Mesodermal cell (in vitro differentiated cells): ENCODE results near the gene VSTM2L.

Experiments used
- H3K27ac ChIP-seq: 2 replicates; pipeline ENCODE4 v1.7.0; 2013; ENCODE audit warnings: mild to moderate bottlenecking, low read depth, low read length, moderate library complexity; ENCODE audit not compliant: severe bottlenecking
- H3K36me3 ChIP-seq: 2 replicates; pipeline ENCODE4 v1.7.1; 2013; ENCODE audit warnings: mild to moderate bottlenecking, low read length, moderate library complexity; ENCODE audit not compliant: control insufficient read depth, insufficient read depth
- H3K4me1 ChIP-seq: one replicate; pipeline ENCODE4 v1.7.1; 2013; ENCODE audit warnings: mild to moderate bottlenecking, low read length; ENCODE audit not compliant: insufficient read depth, control insufficient read depth, poor library complexity, severe bottlenecking
- H3K4me3 ChIP-seq: 2 replicates; pipeline ENCODE4 v1.7.0; 2013; ENCODE audit warnings: low read length, control low read depth, mild to moderate bottlenecking; ENCODE audit not compliant: insufficient read depth, poor library complexity, severe bottlenecking; ENCODE audit errors: extremely low read depth
- H3K9me3 ChIP-seq: 2 replicates; pipeline ENCODE4 v1.7.1; 2013; ENCODE audit warnings: mild to moderate bottlenecking, low read length, moderate library complexity; ENCODE audit not compliant: control insufficient read depth
- WGBS, 2 experiments: methylation state at CpG; one replicate each; pipeline ENCODE4 v1.1.5; 2013; ENCODE audit warnings: missing lambda C conversion rate in 2 of 2; ENCODE audit not compliant: insufficient coverage in 2 of 2; 5-methylcytosine and 5-hydroxymethylcytosine counted together

Gene VSTM2L

GRCh38 chr20:37879843-37880242 lies 23.1 kb upstream of the VSTM2L start:
- 100% methylated on average over 1 of the region's 1 CpG for WGBS, 2 experiments
- Histone ChIP-seq H3K27ac (no peak overlapping the region), H3K4me3 (no peak overlapping the region), H3K4me1 (peaks cover 1% of the 10 kb centered on the region), H3K9me3 (no peaks in the 10 kb centered on the region), H3K36me3 (no peaks in the 10 kb centered on the region)

GRCh38 chr20:37880726-37881591 lies 22.0 kb upstream of the VSTM2L start:
- 77 to 90% methylated on average over 15 to 18 of the region's 18 CpGs for WGBS, 2 experiments
- Histone ChIP-seq H3K4me1 (no peaks in the 10 kb centered on the region), H3K27ac (no peak overlapping the region), H3K9me3 (no peaks in the 10 kb centered on the region), H3K4me3 (no peak overlapping the region), H3K36me3 (no peaks in the 10 kb centered on the region)

- WGBS, 2 experiments = 88 to 91% methylated on average over 16 to 21 of the region's 22 CpGs
- Histone ChIP-seq H3K36me3 (no peaks in the 10 kb centered on the region), H3K9me3 (no peaks in the 10 kb centered on the region), H3K4me3 (no peak overlapping the region), H3K4me1 (no peaks in the 10 kb centered on the region), H3K27ac (no peak overlapping the region)
Observed at GRCh38 chr20:37881601-37882343, 21.2 kb upstream of the VSTM2L start.

- H3K4me1 ChIP-seq = no peaks in the 10 kb centered on the region
- 85 to 97% methylated on average over 11 to 12 of the region's 16 CpGs for WGBS, 2 experiments
- no peak overlapping the region for H3K4me3 ChIP-seq
- H3K27ac ChIP-seq = no peak overlapping the region
- H3K9me3 ChIP-seq = no peaks in the 10 kb centered on the region
- no peaks in the 10 kb centered on the region for H3K36me3 ChIP-seq
Observed at GRCh38 chr20:37882961-37883712, 19.8 kb upstream of the VSTM2L start.

- no peak overlapping the region for H3K27ac ChIP-seq
- H3K36me3 ChIP-seq = no peaks in the 10 kb centered on the region
- 90 to 100% methylated on average over 8 of the region's 8 CpGs for WGBS, 2 experiments
- H3K9me3 ChIP-seq = no peaks in the 10 kb centered on the region
- H3K4me1 ChIP-seq = no peaks in the 10 kb centered on the region
- H3K4me3 ChIP-seq = no peak overlapping the region
Observed at GRCh38 chr20:37885042-37885441, 17.9 kb upstream of the VSTM2L start.

- 85 to 86% methylated on average over 24 to 29 of the region's 32 CpGs for WGBS, 2 experiments
- Histone ChIP-seq H3K9me3 (no peaks in the 10 kb centered on the region), H3K27ac (no peak overlapping the region), H3K4me3 (no peak overlapping the region), H3K36me3 (no peaks in the 10 kb centered on the region), H3K4me1 (no peaks in the 10 kb centered on the region)
Observed at GRCh38 chr20:37885593-37886503, 17.1 kb upstream of the VSTM2L start.

- no peaks in the 10 kb centered on the region for H3K36me3 ChIP-seq
- no peak overlapping the region for H3K27ac ChIP-seq
- no peak overlapping the region for H3K4me3 ChIP-seq
- no peaks in the 10 kb centered on the region for H3K9me3 ChIP-seq
- WGBS, 2 experiments = 90 to 100% methylated on average over 4 of the region's 4 CpGs
- H3K4me1 ChIP-seq = no peaks in the 10 kb centered on the region
Observed at GRCh38 chr20:37886851-37887297, 16.1 kb upstream of the VSTM2L start.

- Histone ChIP-seq H3K4me1 (no peaks in the 10 kb centered on the region), H3K4me3 (no peak overlapping the region), H3K27ac (no peak overlapping the region), H3K9me3 (no peaks in the 10 kb centered on the region), H3K36me3 (no peaks in the 10 kb centered on the region)
- WGBS, 2 experiments = 82 to 88% methylated on average over 3 to 4 of the region's 10 CpGs
Observed at GRCh38 chr20:37888641-37889040, 14.3 kb upstream of the VSTM2L start.

- Histone ChIP-seq H3K4me3 (no peak overlapping the region), H3K27ac (no peak overlapping the region), H3K9me3 (no peaks in the 10 kb centered on the region), H3K4me1 (no peaks in the 10 kb centered on the region), H3K36me3 (no peaks in the 10 kb centered on the region)
- WGBS, 2 experiments = 88 to 100% methylated on average over 3 of the region's 5 CpGs
Observed at GRCh38 chr20:37890108-37890507, 12.8 kb upstream of the VSTM2L start.

GRCh38 chr20:37890643-37891042 lies 12.3 kb upstream of the VSTM2L start:
- no peaks in the 10 kb centered on the region for H3K36me3 ChIP-seq
- no peaks in the 10 kb centered on the region for H3K9me3 ChIP-seq
- no peaks in the 10 kb centered on the region for H3K4me1 ChIP-seq
- WGBS, 2 experiments = 90 to 95% methylated on average over 11 to 13 of the region's 13 CpGs
- no peak overlapping the region for H3K4me3 ChIP-seq
- no peak overlapping the region for H3K27ac ChIP-seq
